ENCODE data around the gene CCR3.

DNA sequence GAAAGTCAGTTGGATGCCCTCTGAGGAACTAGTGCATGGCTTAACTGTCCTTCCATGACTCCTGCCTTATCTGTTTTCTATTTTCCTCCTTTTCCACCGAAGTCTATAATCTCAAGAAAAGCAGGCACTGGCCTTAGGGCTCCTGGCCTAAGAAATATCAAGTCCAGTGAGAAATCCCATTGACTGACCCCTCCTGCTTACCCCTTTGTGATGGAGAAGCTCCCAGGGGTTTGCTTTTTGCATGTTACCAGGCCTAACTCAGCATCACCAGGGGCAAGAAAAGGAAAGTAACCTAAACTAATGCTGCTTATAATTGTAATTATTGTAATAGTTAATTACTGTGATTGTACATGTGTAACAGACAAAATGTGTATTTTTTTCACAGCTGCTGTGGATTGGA lies 21.7 kb downstream of the CCR3 start:
- TF ChIP-seq, protein P1, sequence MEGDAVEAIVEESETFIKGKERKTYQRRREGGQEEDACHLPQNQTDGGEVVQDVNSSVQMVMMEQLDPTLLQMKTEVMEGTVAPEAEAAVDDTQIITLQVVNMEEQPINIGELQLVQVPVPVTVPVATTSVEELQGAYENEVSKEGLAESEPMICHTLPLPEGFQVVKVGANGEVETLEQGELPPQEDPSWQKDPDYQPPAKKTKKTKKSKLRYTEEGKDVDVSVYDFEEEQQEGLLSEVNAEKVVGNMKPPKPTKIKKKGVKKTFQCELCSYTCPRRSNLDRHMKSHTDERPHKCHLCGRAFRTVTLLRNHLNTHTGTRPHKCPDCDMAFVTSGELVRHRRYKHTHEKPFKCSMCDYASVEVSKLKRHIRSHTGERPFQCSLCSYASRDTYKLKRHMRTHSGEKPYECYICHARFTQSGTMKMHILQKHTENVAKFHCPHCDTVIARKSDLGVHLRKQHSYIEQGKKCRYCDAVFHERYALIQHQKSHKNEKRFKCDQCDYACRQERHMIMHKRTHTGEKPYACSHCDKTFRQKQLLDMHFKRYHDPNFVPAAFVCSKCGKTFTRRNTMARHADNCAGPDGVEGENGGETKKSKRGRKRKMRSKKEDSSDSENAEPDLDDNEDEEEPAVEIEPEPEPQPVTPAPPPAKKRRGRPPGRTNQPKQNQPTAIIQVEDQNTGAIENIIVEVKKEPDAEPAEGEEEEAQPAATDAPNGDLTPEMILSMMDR (IDR thresholded peaks at IDR 0.05), result no peak
- TF ChIP-seq ZFX (IDR thresholded peaks at IDR 0.05; ENCODE audit: borderline replicate concordance), result no peak
